ENCODE results near the gene EDN2.

The EDN2 gene

GRCh38 chr1:41482001-41482765 lies 2.3 kb downstream of the EDN2 start:
- DNase-seq: no peak

GRCh38 chr1:41481109-41481775 lies 3.2 kb downstream of the EDN2 start:
- DNase-seq: no peak

- no peak for DNase-seq
Observed at GRCh38 chr1:41480204-41481108, 4.0 kb downstream of the EDN2 start.

GRCh38 chr1:41479808-41480160 lies 4.7 kb downstream of the EDN2 start:
- no peak for DNase-seq

- DNase-seq: no peak
Observed at GRCh38 chr1:41479000-41479807, 5.3 kb downstream of the EDN2 start.

GRCh38 chr1:41478118-41478748 lies 6.2 kb downstream of the EDN2 start:
- DNase-seq: no peak

- DNase-seq: no peak
Observed at GRCh38 chr1:41476807-41477361, 7.6 kb downstream of the EDN2 start.

- DNase-seq: no peak
Observed at GRCh38 chr1:41475859-41476567, 8.5 kb downstream of the EDN2 start.

- no peak for DNase-seq
Observed at GRCh38 chr1:41475346-41475745, 9.1 kb downstream of the EDN2 start.

- DNase-seq: no peak
Observed at GRCh38 chr1:41474490-41475271, 9.8 kb downstream of the EDN2 start.

GRCh38 chr1:41473738-41474362 lies 10.6 kb downstream of the EDN2 start:
- no peak for DNase-seq

- DNase-seq: no peak
Observed at GRCh38 chr1:41471658-41472057, 12.8 kb downstream of the EDN2 start.

- no peak for DNase-seq
Observed at GRCh38 chr1:41469706-41470105, 14.8 kb downstream of the EDN2 start.

- no peak for DNase-seq
Observed at GRCh38 chr1:41468122-41468762, 16.2 kb downstream of the EDN2 start.

- DNase-seq: no peak
Observed at GRCh38 chr1:41467673-41468072, 16.8 kb downstream of the EDN2 start.

GRCh38 chr1:41466146-41466545 lies 18.3 kb downstream of the EDN2 start:
- DNase-seq: no peak

- no peak for DNase-seq
Observed at GRCh38 chr1:41465741-41466140, 18.7 kb downstream of the EDN2 start.

GRCh38 chr1:41464885-41465284 lies 19.6 kb downstream of the EDN2 start:
- no peak for DNase-seq

- DNase-seq: no peak
Observed at GRCh38 chr1:41463516-41463915, 21.0 kb downstream of the EDN2 start.

GRCh38 chr1:41462680-41463004 lies 21.8 kb downstream of the EDN2 start:
- DNase-seq: no peak

All from stimulated activated CD4-positive, alpha-beta T cell treated with anti-CD3 and anti-CD28 coated beads, Interleukin-4, amount 100 ng/mL, for 24 hours (primary cell).